Kidney epithelial cell (primary cell): ENCODE measurements around the gene SORCS2. TPM values are rescaled to one million over a fixed set of nuclear protein-coding genes. Genes with fewer than 3 reads are reported as not detected.

Source experiments
- DNase-seq: peaks from one replicate; pipeline ENCODE4 v3.0.0-alpha.2; 2010; ENCODE audit warnings: low read depth
- H3K27me3 ChIP-seq: 2 replicates; pipeline ENCODE4 v1.6.0; 2011; ENCODE audit warnings: low read length; ENCODE audit not compliant: control insufficient read depth, insufficient read depth
- H3K36me3 ChIP-seq: 2 replicates; pipeline ENCODE4 v1.5.1; 2011; ENCODE audit warnings: low read length; ENCODE audit not compliant: control insufficient read depth, insufficient read depth
- H3K4me3 ChIP-seq: 2 replicates; pipeline ENCODE4 v1.5.1; 2011; ENCODE audit warnings: low read depth, mild to moderate bottlenecking, control low read depth, low read length
- CTCF ChIP-seq: IDR thresholded peaks from 2 replicates; pipeline ENCODE4 v1.5.1; 2011; ENCODE audit warnings: mild to moderate bottlenecking, moderate library complexity, low read length, control low read depth, inconsistent platforms; ENCODE audit not compliant: insufficient read depth, poor library complexity, severe bottlenecking
- total RNA-seq: library from RNA; depleted of rRNA; stranded (reverse); fragments of >200 nt; gene quantifications from 2 replicates; pipeline ENCODE4 v1.2.3, GENCODE V29; 2015

SORCS2 gene
- total RNA-seq, 1 donor from 2014 or later: 1.4 TPM

DNA sequence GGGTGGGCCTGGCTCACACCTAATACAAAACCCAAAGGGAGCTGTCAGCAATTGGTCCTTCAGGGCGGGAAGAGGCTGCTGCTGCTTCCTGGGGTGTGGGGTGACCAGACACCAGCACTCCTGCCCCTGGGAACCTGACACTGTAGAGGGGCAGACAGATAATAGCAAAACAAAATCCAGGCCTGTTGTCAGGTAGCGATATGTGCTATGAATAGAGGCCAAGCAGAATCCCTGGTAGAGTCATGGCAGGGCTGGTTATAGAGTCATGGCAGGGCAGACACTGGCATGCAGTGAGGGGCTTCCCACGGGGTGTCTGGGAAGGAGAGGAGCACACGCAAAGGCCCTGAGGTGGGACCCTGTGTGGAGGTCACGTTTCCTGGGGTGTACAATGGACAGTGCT, 321.9 kb downstream of the SORCS2 start:
- Histone ChIP-seq H3K4me3 (no peak overlapping the region), H3K36me3 (no peaks in the 10 kb centered on the region), H3K27me3 (peaks cover 25% of the 10 kb centered on the region)
- no peak for DNase-seq
- TF ChIP-seq CTCF: no peak

GRCh38 chr4:7514789-7515188, 322.5 kb downstream of the SORCS2 start:
- Histone ChIP-seq H3K27me3 (peaks cover 30% of the 10 kb centered on the region), H3K4me3 (no peak overlapping the region), H3K36me3 (no peaks in the 10 kb centered on the region)
- no peak for TF ChIP-seq CTCF
- DNase-seq: no peak

DNA sequence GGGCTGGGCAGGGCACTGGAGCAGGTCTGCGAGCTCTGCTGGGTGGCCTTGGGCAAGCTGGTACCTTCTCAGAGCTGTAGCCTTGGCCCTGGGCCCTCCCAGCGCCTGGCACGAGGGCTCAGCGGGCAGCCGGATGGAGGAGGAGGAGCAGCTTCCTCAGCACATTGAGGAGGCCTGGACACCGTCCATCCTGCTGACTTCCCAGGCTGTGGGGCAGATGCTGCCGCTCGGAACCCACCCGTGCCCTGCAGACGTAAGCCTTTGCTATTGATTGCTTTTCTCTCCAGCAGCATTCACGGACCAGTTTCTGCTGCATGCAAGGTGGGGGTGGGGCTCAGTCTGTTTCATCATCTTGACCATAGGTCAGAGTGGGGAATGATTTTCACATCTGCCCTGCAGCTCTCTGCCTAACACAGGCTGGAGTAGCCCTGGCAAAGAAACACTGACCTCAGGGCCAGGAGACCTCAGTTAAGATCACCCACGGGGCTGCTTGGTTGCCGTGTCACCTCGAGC, 323.1 kb downstream of the SORCS2 start:
- no peaks in the 10 kb centered on the region for H3K36me3 ChIP-seq
- H3K4me3 ChIP-seq: no peak overlapping the region
- H3K27me3 ChIP-seq: peaks cover 29% of the 10 kb centered on the region
- TF ChIP-seq CTCF: no peak
- DNase-seq: no peak

DNA sequence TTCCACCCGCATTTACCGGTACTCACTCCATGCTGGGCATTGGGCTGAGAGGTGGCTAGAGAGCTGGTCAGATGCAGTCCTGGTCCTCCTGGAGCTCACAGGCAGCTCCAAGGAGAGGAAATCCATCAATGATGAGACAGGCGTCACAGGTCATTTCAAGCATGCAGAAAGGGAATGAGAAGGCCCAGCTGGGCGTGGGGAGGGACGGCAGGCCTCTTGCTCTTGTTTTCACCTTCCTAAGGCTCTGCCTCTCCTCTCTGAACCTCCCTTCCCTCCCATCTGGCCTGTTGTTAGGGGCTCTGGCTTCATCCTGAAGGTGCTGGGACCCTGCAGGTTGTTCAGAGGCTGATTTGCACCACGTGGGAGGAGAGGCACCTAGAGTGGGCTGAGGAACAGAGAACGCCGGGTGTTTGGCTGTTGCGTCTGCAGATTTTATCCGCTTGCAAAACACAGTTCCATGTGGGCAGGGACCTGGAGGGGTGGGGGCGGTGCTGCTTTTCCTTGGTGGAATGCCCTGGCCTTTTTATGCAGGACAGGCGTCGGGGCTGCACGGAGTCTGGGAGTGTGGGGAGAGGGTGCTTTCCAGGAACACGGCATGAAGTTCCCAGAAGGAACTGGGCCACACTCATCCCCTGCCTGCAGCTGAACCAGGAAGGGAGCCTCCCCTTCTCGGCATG, 323.9 kb downstream of the SORCS2 start:
- Histone ChIP-seq H3K36me3 (no peaks in the 10 kb centered on the region), H3K27me3 (peaks cover 28% of the 10 kb centered on the region), H3K4me3 (no peak overlapping the region)
- no peak for TF ChIP-seq CTCF
- no peak for DNase-seq

DNA sequence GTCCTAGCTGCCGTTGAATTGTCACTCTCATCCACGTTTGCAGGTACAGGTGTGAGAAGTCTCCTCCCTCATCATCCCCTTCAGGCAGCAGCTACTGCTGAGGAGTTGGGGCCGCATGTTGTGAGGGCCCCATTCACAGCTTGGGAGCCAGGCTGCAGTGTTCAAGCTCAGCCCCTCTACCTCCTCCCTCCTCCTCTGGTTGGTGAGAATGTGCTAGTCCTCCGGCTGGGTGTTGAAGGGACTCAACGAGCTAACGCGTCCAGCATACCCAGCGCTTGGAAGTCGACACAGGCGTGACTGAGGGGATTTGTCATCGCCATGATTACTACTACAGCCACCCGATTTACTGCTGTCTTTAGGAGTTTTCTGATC, 324.4 kb downstream of the SORCS2 start:
- DNase-seq: no peak
- no peak overlapping the region for H3K4me3 ChIP-seq
- peaks cover 28% of the 10 kb centered on the region for H3K27me3 ChIP-seq
- TF ChIP-seq CTCF: no peak
- H3K36me3 ChIP-seq: no peaks in the 10 kb centered on the region
